Gastrocnemius medialis (tissue), 4 donors: ENCODE data around the gene SMOC1. TPM values are rescaled to one million over a fixed set of nuclear protein-coding genes. Genes with fewer than 3 reads are reported as not detected.

Experiments
- ATAC-seq, 2 donors: fragments of 150-250 bp; one replicate each; pipeline ENCODE4 v1.9.1; 2016
- DNase-seq, 2 donors: peaks; one replicate each; pipeline ENCODE4 v3.0.0-alpha.2; 2019
- H3K27ac ChIP-seq, 4 donors: fragments of 200-600 bp; sonication (generic); 1 replicate in 1 of 4; 2 replicates in 3 of 4; pipeline ENCODE4 v1.5.1; 2016 to 2018; ENCODE audit warnings: mild to moderate bottlenecking in 2 of 4, moderate library complexity in 1 of 4
- H3K27me3 ChIP-seq, 3 donors: fragments of 200-600 bp; sonication (generic) in 2 of 3; 1 replicate in 1 of 3; 2 replicates in 2 of 3; pipeline versions ENCODE4 v1.5.1 to v1.6.0; 2016 to 2019; ENCODE audit warnings: mild to moderate bottlenecking in 1 of 3, moderate library complexity in 1 of 3
- H3K36me3 ChIP-seq, 2 donors: fragments of 200-600 bp; sonication (generic) in 1 of 2; one replicate each; pipeline ENCODE4 v1.5.1; 2017 to 2018
- H3K4me1 ChIP-seq, 2 donors: fragments of 200-600 bp; sonication (generic) in 1 of 2; one replicate each; pipeline ENCODE4 v1.5.1; 2016 to 2017; ENCODE audit warnings: mild to moderate bottlenecking in 2 of 2
- H3K4me3 ChIP-seq, 4 donors: fragments of 200-600 bp; sonication (generic) in 3 of 4; 1 replicate in 1 of 4; 2 replicates in 3 of 4; pipeline ENCODE4 v1.5.1; 2016 to 2019; ENCODE audit warnings: mild to moderate bottlenecking in 2 of 4
- H3K9me3 ChIP-seq, 3 donors: fragments of 200-600 bp; sonication (generic) in 2 of 3; 1 replicate in 1 of 3; 2 replicates in 2 of 3; pipeline ENCODE4 v1.5.1; 2016 to 2019
- POLR2A ChIP-seq, 2 donors: fragments of 450-650 bp; IDR thresholded peaks; one replicate each; pipeline ENCODE4 v1.6.1; 2017; ENCODE audit warnings: antibody characterized with exemption in 2 of 2, mild to moderate bottlenecking in 2 of 2, moderate library complexity in 2 of 2
- in situ Hi-C, 4 donors: fragments of 200-750 bp; cut with MboI; loops; one replicate each; pipeline versions ENCODE4 v1.15.0 to v1.8.0; 2017; ENCODE audit warnings: low sequenced_read_pairs in 4 of 4
- intact Hi-C: fragments of 100-400 bp; cut with DNase I; formaldehyde crosslinking; loops from one replicate; pipeline ENCODE4 v1.15.1; 2023; ENCODE audit warnings: low total_unique reads
- total RNA-seq, 4 donors: library from RNA; depleted of rRNA; stranded (reverse); fragments of >200 nt; gene quantifications; one replicate each; pipeline versions ENCODE4 v1.1.0 to v1.2.3, GENCODE V29; 2016
- TF ChIP-seq, protein P1 (sequence below), 5 experiments: fragments of 450-650 bp in 3 of 5; fragments of 200-600 bp in 2 of 5; sonication (generic) in 2 of 5; IDR thresholded peaks in 4 of 5; conservative IDR thresholded peaks in 1 of 5; 1 replicate in 4 of 5; 2 replicates in 1 of 5; pipeline ENCODE4 v1.5.1; 2016 to 2019; ENCODE audit warnings: antibody characterized with exemption in 5 of 5, mild to moderate bottlenecking in 3 of 5, moderate library complexity in 3 of 5

The SMOC1 gene
- total RNA-seq, 4 donors from 2014 or later, result 2.7 to 10.2 (median 7.8) TPM

DNA sequence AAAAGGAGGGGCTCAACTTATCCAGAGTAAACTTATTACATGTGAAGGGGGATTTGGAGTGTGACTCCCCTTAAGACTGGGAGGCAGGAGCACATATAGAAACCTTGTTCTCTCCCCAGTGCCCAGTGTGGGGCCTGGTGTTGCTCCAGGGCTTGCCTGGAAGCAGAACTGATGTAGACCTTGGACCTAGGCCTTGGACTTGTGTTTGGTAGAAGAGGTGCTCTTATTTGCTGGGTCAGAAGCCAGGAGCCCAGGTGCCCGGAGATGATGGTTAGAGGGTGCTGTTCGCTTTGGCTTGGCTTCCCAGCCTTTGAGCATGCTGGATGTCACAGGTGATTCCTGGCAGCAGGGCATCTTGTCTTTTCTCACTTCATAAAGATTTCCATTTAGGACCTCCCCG lies 110.4 kb downstream of the SMOC1 start:
- Histone ChIP-seq H3K9me3 (no peaks in the 10 kb centered on the region), H3K4me3 (no peak overlapping the region), H3K27me3 (no peaks in the 10 kb centered on the region), H3K36me3 (no peaks in the 10 kb centered on the region), H3K27ac (no peak overlapping the region), H3K4me1 (no peaks in the 10 kb centered on the region)
- ATAC-seq (no peak), DNase-seq (no peak)
- TF ChIP-seq POLR2A (IDR thresholded peaks at IDR 0.05), result no peak
- TF ChIP-seq, protein P1, sequence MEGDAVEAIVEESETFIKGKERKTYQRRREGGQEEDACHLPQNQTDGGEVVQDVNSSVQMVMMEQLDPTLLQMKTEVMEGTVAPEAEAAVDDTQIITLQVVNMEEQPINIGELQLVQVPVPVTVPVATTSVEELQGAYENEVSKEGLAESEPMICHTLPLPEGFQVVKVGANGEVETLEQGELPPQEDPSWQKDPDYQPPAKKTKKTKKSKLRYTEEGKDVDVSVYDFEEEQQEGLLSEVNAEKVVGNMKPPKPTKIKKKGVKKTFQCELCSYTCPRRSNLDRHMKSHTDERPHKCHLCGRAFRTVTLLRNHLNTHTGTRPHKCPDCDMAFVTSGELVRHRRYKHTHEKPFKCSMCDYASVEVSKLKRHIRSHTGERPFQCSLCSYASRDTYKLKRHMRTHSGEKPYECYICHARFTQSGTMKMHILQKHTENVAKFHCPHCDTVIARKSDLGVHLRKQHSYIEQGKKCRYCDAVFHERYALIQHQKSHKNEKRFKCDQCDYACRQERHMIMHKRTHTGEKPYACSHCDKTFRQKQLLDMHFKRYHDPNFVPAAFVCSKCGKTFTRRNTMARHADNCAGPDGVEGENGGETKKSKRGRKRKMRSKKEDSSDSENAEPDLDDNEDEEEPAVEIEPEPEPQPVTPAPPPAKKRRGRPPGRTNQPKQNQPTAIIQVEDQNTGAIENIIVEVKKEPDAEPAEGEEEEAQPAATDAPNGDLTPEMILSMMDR (IDR thresholded peaks at IDR 0.05 in 4 of 5, conservative IDR thresholded peaks at IDR 0.05 in 1 of 5), result no peak
- in situ Hi-C loops (no loop called here), intact Hi-C loops (no loop called here)

DNA sequence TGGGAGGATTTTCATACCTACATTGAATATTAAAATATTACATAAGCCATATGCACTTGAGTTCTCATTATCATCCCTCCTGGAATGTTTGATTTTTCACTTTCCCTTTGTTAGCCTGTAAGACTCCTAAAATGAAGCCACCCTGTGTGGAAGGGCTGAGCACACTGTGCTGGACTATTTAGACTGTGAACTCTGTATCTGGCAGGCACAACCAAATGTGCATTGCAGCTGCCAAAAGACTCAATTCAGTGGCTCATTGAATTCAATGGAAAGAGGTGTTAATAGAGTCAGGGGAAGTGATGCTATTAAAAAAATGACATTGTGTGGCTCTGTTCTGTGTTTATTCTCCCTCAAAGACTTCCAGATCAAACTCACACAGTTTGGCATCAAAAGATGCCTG lies 111.1 kb downstream of the SMOC1 start:
- no peak for ATAC-seq
- Histone ChIP-seq H3K4me1 (no peaks in the 10 kb centered on the region), H3K27ac (no peak overlapping the region), H3K4me3 (no peak overlapping the region), H3K36me3 (no peaks in the 10 kb centered on the region), H3K9me3 (no peaks in the 10 kb centered on the region), H3K27me3 (no peaks in the 10 kb centered on the region)
- in situ Hi-C loops (no loop called here), intact Hi-C loops (no loop called here)
- DNase-seq, result no peak
- TF ChIP-seq POLR2A (IDR thresholded peaks at IDR 0.05), result no peak
- TF ChIP-seq, protein P1 (IDR thresholded peaks at IDR 0.05 in 4 of 5, conservative IDR thresholded peaks at IDR 0.05 in 1 of 5), result no peak

DNA sequence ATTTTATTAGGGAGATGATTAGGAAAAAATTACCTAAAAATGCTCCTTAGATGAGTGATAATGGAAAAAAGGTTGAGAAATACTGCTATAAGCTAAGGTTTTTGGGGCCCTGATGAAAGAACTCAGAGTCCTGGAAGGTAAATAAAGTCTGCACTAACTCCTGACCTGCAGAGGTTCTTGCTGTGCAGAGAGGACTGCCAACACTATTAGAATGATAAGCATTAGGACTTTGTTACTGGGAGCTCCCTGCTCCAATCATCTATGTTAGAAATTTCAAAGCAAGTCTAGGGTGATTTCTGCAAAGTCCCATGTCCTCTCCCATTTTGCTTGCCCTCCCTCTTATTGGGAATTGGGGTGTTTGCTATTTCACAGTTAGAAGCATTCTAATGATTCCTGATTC lies 112.2 kb downstream of the SMOC1 start:
- Histone ChIP-seq H3K4me3 (no peak overlapping the region), H3K27me3 (no peaks in the 10 kb centered on the region), H3K9me3 (no peaks in the 10 kb centered on the region), H3K36me3 (no peaks in the 10 kb centered on the region), H3K4me1 (no peaks in the 10 kb centered on the region), H3K27ac (no peak overlapping the region)
- intact Hi-C loops (no loop called here), in situ Hi-C loops (no loop called here)
- ATAC-seq, result no peak
- TF ChIP-seq, protein P1 (IDR thresholded peaks at IDR 0.05 in 4 of 5, conservative IDR thresholded peaks at IDR 0.05 in 1 of 5), result no peak
- TF ChIP-seq POLR2A (IDR thresholded peaks at IDR 0.05), result no peak
- DNase-seq, result no peak

DNA sequence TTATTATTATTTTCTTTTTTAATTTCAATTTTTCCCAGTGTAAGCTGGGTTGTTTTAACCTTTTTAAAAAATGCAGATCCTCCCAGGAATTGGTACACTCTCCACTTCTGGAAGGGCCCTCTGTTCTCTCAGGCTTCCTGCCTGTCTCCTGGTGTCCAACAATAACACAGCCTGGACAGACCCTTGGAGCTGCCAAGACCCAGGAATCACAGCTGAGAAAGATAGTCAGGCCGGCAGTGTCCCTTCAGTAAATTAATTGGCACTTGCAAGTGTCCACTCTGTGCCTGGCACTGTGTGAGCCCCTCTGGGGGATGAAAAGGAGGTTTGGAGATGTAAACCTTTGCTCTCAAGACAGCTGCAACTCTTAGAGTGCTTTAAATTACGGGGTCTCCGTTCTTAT lies 113.3 kb downstream of the SMOC1 start:
- intact Hi-C loops (no loop called here), in situ Hi-C loops (no loop called here)
- Histone ChIP-seq H3K27ac (no peak overlapping the region), H3K36me3 (no peaks in the 10 kb centered on the region), H3K9me3 (no peaks in the 10 kb centered on the region), H3K4me3 (no peak overlapping the region), H3K4me1 (no peaks in the 10 kb centered on the region), H3K27me3 (no peaks in the 10 kb centered on the region)
- ATAC-seq (no peak), DNase-seq (no peak)
- TF ChIP-seq POLR2A (IDR thresholded peaks at IDR 0.05), result no peak
- TF ChIP-seq, protein P1 (IDR thresholded peaks at IDR 0.05 in 4 of 5, conservative IDR thresholded peaks at IDR 0.05 in 1 of 5), result no peak

DNA sequence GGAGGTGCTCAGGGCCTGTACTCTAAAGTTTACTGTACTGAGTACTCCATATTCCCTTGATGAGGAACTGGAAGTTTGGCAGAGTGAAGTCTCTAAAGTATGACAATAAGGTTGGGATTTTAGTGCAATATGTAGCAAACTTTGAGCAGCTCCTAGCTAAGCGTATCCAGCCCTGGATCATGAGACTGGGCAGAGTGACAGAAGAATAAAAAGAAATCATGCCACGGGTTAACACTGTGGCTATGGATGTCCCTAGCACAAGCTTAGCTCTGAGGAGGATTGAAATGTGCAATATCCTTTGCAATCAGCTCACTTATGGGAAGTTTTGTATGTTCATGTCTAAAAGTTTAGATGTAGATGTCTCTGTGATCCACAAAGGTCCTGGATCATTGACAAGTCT lies 114.1 kb downstream of the SMOC1 start:
- Histone ChIP-seq H3K36me3 (no peaks in the 10 kb centered on the region), H3K27ac (no peak overlapping the region), H3K4me1 (no peaks in the 10 kb centered on the region), H3K9me3 (no peaks in the 10 kb centered on the region), H3K27me3 (no peaks in the 10 kb centered on the region), H3K4me3 (no peak overlapping the region)
- intact Hi-C loops (no loop called here), in situ Hi-C loops (no loop called here)
- TF ChIP-seq, protein P1 (IDR thresholded peaks at IDR 0.05 in 4 of 5, conservative IDR thresholded peaks at IDR 0.05 in 1 of 5), result no peak
- no peak for TF ChIP-seq POLR2A (IDR thresholded peaks at IDR 0.05)
- no peak for ATAC-seq
- no peak for DNase-seq
